Neural cell (in vitro differentiated cells): ENCODE results near the gene GNAI1. TPM values are rescaled to one million over a fixed set of nuclear protein-coding genes. Genes with fewer than 3 reads are reported as not detected.

ENCODE experiments used
- H2AFZ ChIP-seq: fragments of 200-600, 300-800 bp; sonication (generic), shearing (Covaris generic); 2 replicates; pipeline ENCODE4 v1.6.0; 2014; ENCODE audit warnings: low read depth, mild to moderate bottlenecking, antibody characterized with exemption, low read length, moderate library complexity
- H3F3A ChIP-seq: fragments of 200-600 bp; shearing (Covaris generic); 2 replicates; pipeline ENCODE4 v1.6.1; 2016; ENCODE audit warnings: mild to moderate bottlenecking, moderate library complexity, mixed read lengths, antibody characterized with exemption, low read length; ENCODE audit not compliant: insufficient read depth, poor library complexity, severe bottlenecking
- H3K27ac ChIP-seq: fragments of 200-600, 300-800 bp; sonication (generic), shearing (Covaris generic); 2 replicates; pipeline ENCODE4 v1.5.1; 2014; ENCODE audit warnings: mild to moderate bottlenecking, low read length, moderate library complexity
- H3K27me3 ChIP-seq: fragments of 300-800, 200-600 bp; sonication (generic), shearing (Covaris generic); 2 replicates; pipeline ENCODE4 v1.6.0; 2014; ENCODE audit warnings: mild to moderate bottlenecking, low read depth, low read length, moderate library complexity; ENCODE audit not compliant: insufficient read depth
- H3K36me3 ChIP-seq: fragments of 300-800, 200-600 bp; sonication (generic), shearing (Covaris generic); 2 replicates; pipeline ENCODE4 v1.5.1; 2014; ENCODE audit warnings: mild to moderate bottlenecking, antibody characterized with exemption, low read length, moderate library complexity; ENCODE audit not compliant: insufficient read depth
- H3K4me2 ChIP-seq: fragments of 300-800, 200-600 bp; sonication (generic), shearing (Covaris generic); 2 replicates; pipeline ENCODE4 v1.6.0; 2014; ENCODE audit warnings: mild to moderate bottlenecking, low read length
- H3K4me3 ChIP-seq: fragments of 300-800, 200-600 bp; sonication (generic), shearing (Covaris generic); 2 replicates; pipeline ENCODE4 v1.5.1; 2014; ENCODE audit warnings: mild to moderate bottlenecking, low read length, moderate library complexity
- H3K79me2 ChIP-seq: fragments of 200-600 bp; shearing (Covaris generic); replicated peaks from 2 replicates; pipeline ENCODE4 v1.6.0; 2014; ENCODE audit warnings: mild to moderate bottlenecking, low read length, moderate library complexity; ENCODE audit not compliant: insufficient read depth
- H3K9ac ChIP-seq: fragments of 300-800, 200-600 bp; sonication (generic), shearing (Covaris generic); 2 replicates; pipeline ENCODE4 v1.6.1; 2016; ENCODE audit warnings: mild to moderate bottlenecking, low read length, mixed read lengths
- H3K9me2 ChIP-seq: fragments of 200-600 bp; shearing (Covaris generic); 2 replicates; pipeline ENCODE4 v1.6.1; 2016; ENCODE audit warnings: mild to moderate bottlenecking, low read length, mixed read lengths; ENCODE audit not compliant: insufficient read depth
- H3K9me3 ChIP-seq: fragments of 200-600, 300-800 bp; sonication (generic), shearing (Covaris generic); 2 replicates; pipeline ENCODE4 v1.6.1; 2016; ENCODE audit warnings: mild to moderate bottlenecking, mixed run types, low read length, moderate library complexity, mixed read lengths
- H4K20me1 ChIP-seq: fragments of 200-600 bp; shearing (Covaris generic); 2 replicates; pipeline ENCODE4 v1.6.1; 2016; ENCODE audit warnings: mild to moderate bottlenecking, mixed run types; ENCODE audit not compliant: insufficient read depth
- CTCF ChIP-seq: fragments of 450-650 bp; IDR thresholded peaks from 2 replicates; pipeline ENCODE4 v1.5.1; 2014; ENCODE audit warnings: antibody characterized with exemption, mild to moderate bottlenecking, moderate library complexity; ENCODE audit not compliant: poor library complexity, severe bottlenecking
- EP300 ChIP-seq: fragments of 450-650 bp; conservative IDR thresholded peaks from 2 replicates; pipeline ENCODE4 v1.6.1; 2014; ENCODE audit warnings: antibody characterized with exemption, mild to moderate bottlenecking, moderate library complexity; ENCODE audit not compliant: poor library complexity, severe bottlenecking
- EZH2 ChIP-seq: fragments of 200-600, 300-800 bp; shearing (Covaris generic), sonication (generic); IDR thresholded peaks from 2 replicates; pipeline ENCODE4 v1.6.1; 2014; ENCODE audit warnings: antibody characterized with exemption, low read length, borderline replicate concordance, mild to moderate bottlenecking; ENCODE audit not compliant: insufficient read depth, poor library complexity, severe bottlenecking
- MXI1 ChIP-seq: fragments of 450-650 bp; conservative IDR thresholded peaks from 2 replicates; pipeline ENCODE4 v1.6.1; 2014; ENCODE audit warnings: antibody characterized with exemption, mild to moderate bottlenecking; ENCODE audit not compliant: poor library complexity, severe bottlenecking
- POLR2AphosphoS5 ChIP-seq: IDR thresholded peaks from 2 replicates; pipeline ENCODE4 v1.6.1; 2012
- RAD21 ChIP-seq: fragments of 450-650 bp; conservative IDR thresholded peaks from 2 replicates; pipeline ENCODE4 v1.6.1; 2014; ENCODE audit warnings: antibody characterized with exemption, mild to moderate bottlenecking, moderate library complexity
- SMC3 ChIP-seq: fragments of 450-650 bp; conservative IDR thresholded peaks from 2 replicates; pipeline ENCODE4 v1.6.1; 2014; ENCODE audit warnings: antibody characterized with exemption, mild to moderate bottlenecking, moderate library complexity; ENCODE audit not compliant: poor library complexity
- TAF1 ChIP-seq: IDR thresholded peaks from 2 replicates; pipeline ENCODE4 v1.6.1; 2012; ENCODE audit warnings: low read depth
- polyA plus RNA-seq: library from polyadenylated mRNA; depleted of rRNA; stranded (reverse); fragments of >200 nt; gene quantifications from 2 replicates; pipeline ENCODE4 v1.2.3, GENCODE V29; 2014
- TF ChIP-seq, protein P1 (sequence below): IDR thresholded peaks from 2 replicates; pipeline ENCODE4 v1.6.1; 2012; ENCODE audit warnings: borderline replicate concordance

GNAI1 gene
- polyA plus RNA-seq, 1 donor from 2014 or later = 69.3 TPM

- Histone ChIP-seq H3K4me3 (no peak overlapping the region), H3K9me3 (no peaks in the 10 kb centered on the region), H3F3A (no peaks in the 10 kb centered on the region), H2AFZ (no peak overlapping the region), H3K79me2 (no peaks in the 10 kb centered on the region), H4K20me1 (no peaks in the 10 kb centered on the region), H3K36me3 (no peaks in the 10 kb centered on the region), H3K27me3 (no peaks in the 10 kb centered on the region), H3K27ac (no peak overlapping the region), H3K9me2 (no peaks in the 10 kb centered on the region), H3K4me2 (no peak overlapping the region), H3K9ac (no peak overlapping the region)
- TF ChIP-seq TAF1 (no peak), POLR2AphosphoS5 (no peak), MXI1 (no peak), EZH2 (no peak), CTCF (no peak), EP300 (no peak), SMC3 (no peak), RAD21 (no peak)
- TF ChIP-seq, protein P1, sequence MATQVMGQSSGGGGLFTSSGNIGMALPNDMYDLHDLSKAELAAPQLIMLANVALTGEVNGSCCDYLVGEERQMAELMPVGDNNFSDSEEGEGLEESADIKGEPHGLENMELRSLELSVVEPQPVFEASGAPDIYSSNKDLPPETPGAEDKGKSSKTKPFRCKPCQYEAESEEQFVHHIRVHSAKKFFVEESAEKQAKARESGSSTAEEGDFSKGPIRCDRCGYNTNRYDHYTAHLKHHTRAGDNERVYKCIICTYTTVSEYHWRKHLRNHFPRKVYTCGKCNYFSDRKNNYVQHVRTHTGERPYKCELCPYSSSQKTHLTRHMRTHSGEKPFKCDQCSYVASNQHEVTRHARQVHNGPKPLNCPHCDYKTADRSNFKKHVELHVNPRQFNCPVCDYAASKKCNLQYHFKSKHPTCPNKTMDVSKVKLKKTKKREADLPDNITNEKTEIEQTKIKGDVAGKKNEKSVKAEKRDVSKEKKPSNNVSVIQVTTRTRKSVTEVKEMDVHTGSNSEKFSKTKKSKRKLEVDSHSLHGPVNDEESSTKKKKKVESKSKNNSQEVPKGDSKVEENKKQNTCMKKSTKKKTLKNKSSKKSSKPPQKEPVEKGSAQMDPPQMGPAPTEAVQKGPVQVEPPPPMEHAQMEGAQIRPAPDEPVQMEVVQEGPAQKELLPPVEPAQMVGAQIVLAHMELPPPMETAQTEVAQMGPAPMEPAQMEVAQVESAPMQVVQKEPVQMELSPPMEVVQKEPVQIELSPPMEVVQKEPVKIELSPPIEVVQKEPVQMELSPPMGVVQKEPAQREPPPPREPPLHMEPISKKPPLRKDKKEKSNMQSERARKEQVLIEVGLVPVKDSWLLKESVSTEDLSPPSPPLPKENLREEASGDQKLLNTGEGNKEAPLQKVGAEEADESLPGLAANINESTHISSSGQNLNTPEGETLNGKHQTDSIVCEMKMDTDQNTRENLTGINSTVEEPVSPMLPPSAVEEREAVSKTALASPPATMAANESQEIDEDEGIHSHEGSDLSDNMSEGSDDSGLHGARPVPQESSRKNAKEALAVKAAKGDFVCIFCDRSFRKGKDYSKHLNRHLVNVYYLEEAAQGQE = no peak
These were observed 79.2 kb downstream of the GNAI1 start for GRCh38 chr7:80213814-80214213.

DNA sequence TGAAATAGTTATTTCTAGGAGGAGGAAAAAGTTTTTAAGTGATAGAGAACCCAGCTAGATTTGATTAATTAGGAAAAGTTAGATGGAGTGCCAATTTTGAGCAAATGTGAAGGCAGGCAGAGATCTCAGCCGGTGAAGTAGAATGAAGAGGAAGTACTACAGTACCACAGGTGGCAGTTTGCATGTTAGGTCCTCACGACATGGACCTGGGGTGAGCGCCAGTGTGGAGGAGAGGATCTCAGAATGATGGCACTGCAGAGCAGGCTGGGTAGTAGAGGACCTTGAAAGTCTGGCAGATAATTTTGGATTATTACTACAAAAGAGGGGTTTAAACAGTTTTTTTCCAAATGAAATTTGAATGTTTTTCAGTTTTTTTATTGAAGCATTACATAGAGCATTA lies 81.1 kb downstream of the GNAI1 start:
- Histone ChIP-seq H2AFZ (no peak overlapping the region), H4K20me1 (no peaks in the 10 kb centered on the region), H3K9me2 (no peaks in the 10 kb centered on the region), H3K27me3 (no peaks in the 10 kb centered on the region), H3K27ac (no peak overlapping the region), H3K4me3 (no peak overlapping the region), H3F3A (no peaks in the 10 kb centered on the region), H3K79me2 (no peaks in the 10 kb centered on the region), H3K9me3 (no peaks in the 10 kb centered on the region), H3K4me2 (no peak overlapping the region), H3K9ac (no peak overlapping the region), H3K36me3 (no peaks in the 10 kb centered on the region)
- TF ChIP-seq POLR2AphosphoS5 (no peak), SMC3 (no peak), EZH2 (no peak), MXI1 (no peak), EP300 (no peak), CTCF (no peak), RAD21 (no peak), TAF1 (no peak)
- TF ChIP-seq, protein P1 = no peak
